ENCODE data around the gene PDZK1. TPM values are rescaled to one million over a fixed set of nuclear protein-coding genes. Genes with fewer than 3 reads are reported as not detected.

The PDZK1 gene
- total and polyA plus RNA-seq, 2 of the 8 experiments (the other 6 are each of a cell fraction or from before 2014, with no cell fraction given): 0.17 TPM; not detected in 1

DNA sequence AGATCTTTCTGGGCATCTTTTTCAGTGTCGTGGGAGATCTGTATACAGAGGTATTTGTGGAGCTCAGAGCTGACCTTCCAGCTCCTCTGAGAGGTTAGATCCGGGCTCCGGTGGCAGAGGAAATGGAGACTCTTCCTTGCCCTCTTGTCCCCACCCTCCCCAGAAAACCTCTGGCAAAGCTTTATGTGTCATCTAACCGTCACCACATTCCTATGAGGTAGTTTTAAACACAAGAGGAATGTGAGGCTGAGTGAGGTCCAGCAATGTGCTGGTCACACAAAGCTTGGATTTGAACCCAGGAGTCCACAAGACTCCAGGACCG is 13.3 kb upstream of the PDZK1 start:
- no peak overlapping the region for H3K27ac ChIP-seq (ENCODE audit: low read depth, low read length)
- H2BK20ac ChIP-seq (ENCODE audit: low read length): no peak overlapping the region
- peak overlapping the region; percentile 12 to 88 for H3K4me2 ChIP-seq (ENCODE audit: insufficient read depth in 1 of 2, low read depth in 2 of 2, low read length in 2 of 2)
- no peaks in the 10 kb centered on the region for H3K36me3 ChIP-seq (ENCODE audit: control insufficient read depth in 2 of 4, insufficient read depth in 4 of 4, low read length in 3 of 4)
- H2AK5ac ChIP-seq (ENCODE audit: low read depth, low read length): no peak overlapping the region
- H3K4ac ChIP-seq (replicated peaks; ENCODE audit: insufficient read length, low read depth, low read length): no peak overlapping the region
- no peak overlapping the region for H2BK5ac ChIP-seq (ENCODE audit: low read depth, low read length)
- FAIRE-seq: no peak
- H3K23ac ChIP-seq (ENCODE audit: insufficient read length): no peak overlapping the region
- H4K91ac ChIP-seq (replicated peaks; ENCODE audit: insufficient read length, low read length): no peak overlapping the region
- no peak overlapping the region for H3K18ac ChIP-seq (ENCODE audit: extremely low read depth, low read length)
- no peak overlapping the region for H2BK120ac ChIP-seq (replicated peaks; ENCODE audit: low read depth, low read length)
- H2AFZ ChIP-seq (ENCODE audit: low read length): peak overlapping the region; percentile 97; the same call in 1 of the 2 replicates
- POLR2A ChIA-PET (ENCODE audit: partially characterized antibody): interaction anchor here (1.6 kb wide), 1 partner anchor 103 kb away, joined by 3 read pairs; the partner anchor contains the start of genes POLR3C and RNF115
- H2BK12ac ChIP-seq (ENCODE audit: low read depth, low read length): no peak overlapping the region
- CTCF ChIA-PET (ENCODE audit: partially characterized antibody): interaction anchor here (0.7 to 2.6 kb wide), 8 partner anchors 11 to 32 kb away, joined by 3 to 20 read pairs (median 6); no protein-coding TSS in a partner anchor
- H4K20me1 ChIP-seq (replicated peaks in 1 of 2; ENCODE audit: control insufficient read depth in 1 of 2, insufficient read depth in 2 of 2, low read length in 2 of 2): no peaks in the 10 kb centered on the region
- 72% methylated on average over 5 of the region's 5 CpGs; no CpG with 5 or more reads in 1 of the 2 experiments for WGBS, 2 experiments (ENCODE audit: extremely low coverage in 1 of 2, insufficient coverage in 1 of 2, insufficient read length in 1 of 2, insufficient replicate concordance in 2 of 2, low coverage in 1 of 2, low lambda C conversion rate in 2 of 2, missing lambda C conversion rate in 1 of 2)
- H4K5ac ChIP-seq (ENCODE audit: insufficient read length, low read depth, low read length): no peak overlapping the region
- no peaks in the 10 kb centered on the region; a peak in 2 of 7 replicates for H3K4me1 ChIP-seq (replicated peaks in 1 of 4; ENCODE audit: control insufficient read depth in 3 of 4, insufficient read depth in 4 of 4, low read length in 3 of 4)
- no peaks in the 10 kb centered on the region for H3K79me2 ChIP-seq (ENCODE audit: control insufficient read depth in 1 of 2, insufficient read depth in 2 of 2, low read length in 2 of 2)
- no peak for DNase-seq (ENCODE audit: low read depth in 1 of 2, low spot score in 2 of 2)
- no peak overlapping the region for H3K9ac ChIP-seq (replicated peaks in 1 of 4; ENCODE audit: extremely low read depth in 1 of 4, low read depth in 3 of 4, low read length in 3 of 4)
- H2BK15ac ChIP-seq (ENCODE audit: low read length): no peak overlapping the region
- H4K8ac ChIP-seq (ENCODE audit: extremely low read depth, insufficient read depth, low read length): 0 out of 2 replicates have a peak overlapping the region, but pooled peaks have one; percentile 4
- H3K56ac ChIP-seq (replicated peaks; ENCODE audit: insufficient read length, low read depth, low read length): no peak overlapping the region
- H3K4me3 ChIP-seq (ENCODE audit: extremely low read depth in 1 of 4, insufficient read depth in 2 of 4, low read depth in 3 of 4, low read length in 4 of 4): peak overlapping the region in 2 of 4 experiments; percentile 46 to 56; a peak in 4 of 8 replicates
- no peaks in the 10 kb centered on the region for H3K79me1 ChIP-seq (ENCODE audit: low read depth, low read length)
- H3K14ac ChIP-seq (ENCODE audit: insufficient read length): no peak overlapping the region
- peaks cover 0 to 7% (median 7%) of the 10 kb centered on the region in 4 experiments; a peak in 5 of 7 replicates for H3K27me3 ChIP-seq (replicated peaks in 1 of 4; ENCODE audit: control insufficient read depth in 3 of 4, extremely low read depth in 1 of 4, insufficient read depth in 3 of 4, low read length in 3 of 4)
- peaks cover 2% of the 10 kb centered on the region; the same call in 1 of the 2 replicates for H3K23me2 ChIP-seq (ENCODE audit: low read depth, low read length)
- TF ChIP-seq KDM1A (IDR thresholded peaks at IDR 0.05; ENCODE audit: borderline replicate concordance, low read length): no peak
- no peak for TF ChIP-seq EZH2 (IDR thresholded peaks at IDR 0.05; ENCODE audit: low read depth, low read length, severe bottlenecking)
- TF ChIP-seq, protein P1, sequence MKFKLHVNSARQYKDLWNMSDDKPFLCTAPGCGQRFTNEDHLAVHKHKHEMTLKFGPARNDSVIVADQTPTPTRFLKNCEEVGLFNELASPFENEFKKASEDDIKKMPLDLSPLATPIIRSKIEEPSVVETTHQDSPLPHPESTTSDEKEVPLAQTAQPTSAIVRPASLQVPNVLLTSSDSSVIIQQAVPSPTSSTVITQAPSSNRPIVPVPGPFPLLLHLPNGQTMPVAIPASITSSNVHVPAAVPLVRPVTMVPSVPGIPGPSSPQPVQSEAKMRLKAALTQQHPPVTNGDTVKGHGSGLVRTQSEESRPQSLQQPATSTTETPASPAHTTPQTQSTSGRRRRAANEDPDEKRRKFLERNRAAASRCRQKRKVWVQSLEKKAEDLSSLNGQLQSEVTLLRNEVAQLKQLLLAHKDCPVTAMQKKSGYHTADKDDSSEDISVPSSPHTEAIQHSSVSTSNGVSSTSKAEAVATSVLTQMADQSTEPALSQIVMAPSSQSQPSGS (IDR thresholded peaks at IDR 0.05; ENCODE audit: low read length): no peak
- TF ChIP-seq NANOG (IDR thresholded peaks at IDR 0.05; ENCODE audit: insufficient read depth, low read depth, low read length, poor library complexity, severe bottlenecking): no peak
- no peak for TF ChIP-seq CHD2 (IDR thresholded peaks at IDR 0.05; ENCODE audit: low read length)
- no peak for TF ChIP-seq POU5F1 (IDR thresholded peaks at IDR 0.05; ENCODE audit: low read depth, low read length)
- no peak for TF ChIP-seq SP1 (IDR thresholded peaks at IDR 0.05; ENCODE audit: low read depth, low read length)
- TF ChIP-seq POLR2A (IDR thresholded peaks at IDR 0.05; ENCODE audit: control extremely low read depth in 1 of 2, low read depth in 2 of 2, low read length in 2 of 2): no peak
- no peak for TF ChIP-seq TEAD4 (IDR thresholded peaks at IDR 0.05; ENCODE audit: low read depth, low read length)
- no peak for TF ChIP-seq TAF7 (optimal IDR thresholded peaks at IDR 0.05; ENCODE audit: borderline replicate concordance, low read depth, low read length)
- no peaks in the 10 kb centered on the region for H3K9me3 ChIP-seq (ENCODE audit: insufficient read depth in 2 of 2, low read depth in 1 of 2, low read length in 1 of 2)
